ENCODE data around the gene RBP2.

Gene RBP2

DNA sequence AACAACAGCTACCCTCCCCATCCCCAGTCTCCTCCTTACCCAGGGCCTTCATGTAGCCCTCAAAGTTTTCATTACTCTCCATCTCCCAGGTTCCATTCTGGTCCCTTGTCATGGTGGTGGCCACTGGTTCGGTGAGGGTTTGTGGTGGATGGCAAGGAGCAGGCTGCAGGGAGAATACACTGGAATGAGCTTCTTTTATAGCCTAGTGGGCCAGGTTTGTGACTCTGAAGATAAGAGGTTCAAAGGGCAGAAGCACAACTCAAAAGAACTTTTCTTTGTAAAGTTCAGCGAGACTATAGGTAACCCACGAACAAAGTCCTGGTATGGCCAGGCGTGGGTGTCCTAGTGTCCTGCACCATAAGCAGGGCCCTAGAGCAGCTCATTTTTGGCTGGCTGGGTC is at the start of gene RBP2:
RBP2 (minus strand) TSS at position 169 of the 400 bp plus-strand sequence; CDS start at position 112, 57 bp downstream.
- no peaks in the 10 kb centered on the region for H3K27me3 ChIP-seq (ENCODE audit: insufficient read depth, low read depth)
- no peak within 1 kb of the TSS for H3K27ac ChIP-seq
- H3K4me2 ChIP-seq = no peak within 1 kb of the TSS
- H3K79me2 ChIP-seq (ENCODE audit: insufficient read depth, low read depth) = no peaks in the 10 kb centered on the region
- H3K4me3 ChIP-seq (IDR thresholded peaks at IDR 0.05; ENCODE audit: insufficient read depth, low read depth, low read length) = no peak within 1 kb of the TSS
- H3K4me1 ChIP-seq (ENCODE audit: low read depth, poor library complexity, severe bottlenecking) = peaks cover 31% of the 10 kb centered on the region
- no peak for TF ChIP-seq CTCF (conservative IDR thresholded peaks at IDR 0.05; ENCODE audit: low read depth, low read length)
- no peak within 1 kb of the TSS for H3K9ac ChIP-seq
- H2AFZ ChIP-seq (ENCODE audit: low read depth) = no peak within 1 kb of the TSS
- H4K20me1 ChIP-seq (ENCODE audit: insufficient read depth) = no peaks in the 10 kb centered on the region
- H3K36me3 ChIP-seq (ENCODE audit: insufficient read depth) = no peaks in the 10 kb centered on the region

GRCh38 chr3:139524841-139525636 is 48.7 kb upstream of the RBP2 start:
- peaks cover 24% of the 10 kb centered on the region for H3K4me1 ChIP-seq (ENCODE audit: low read depth, poor library complexity, severe bottlenecking)
- H3K79me2 ChIP-seq (ENCODE audit: insufficient read depth, low read depth) = no peaks in the 10 kb centered on the region
- H3K9ac ChIP-seq = no peak overlapping the region
- no peak overlapping the region for H2AFZ ChIP-seq (ENCODE audit: low read depth)
- H3K27me3 ChIP-seq (ENCODE audit: insufficient read depth, low read depth) = no peaks in the 10 kb centered on the region
- H4K20me1 ChIP-seq (ENCODE audit: insufficient read depth) = no peaks in the 10 kb centered on the region
- H3K4me3 ChIP-seq (IDR thresholded peaks at IDR 0.05; ENCODE audit: insufficient read depth, low read depth, low read length) = no peak overlapping the region
- no peaks in the 10 kb centered on the region; the same call in 1 of the 2 replicates for H3K36me3 ChIP-seq (ENCODE audit: insufficient read depth)
- no peak overlapping the region for H3K27ac ChIP-seq
- H3K4me2 ChIP-seq = no peak overlapping the region
- no peak for TF ChIP-seq CTCF (conservative IDR thresholded peaks at IDR 0.05; ENCODE audit: low read depth, low read length)

GRCh38 chr3:139523718-139524117 is 47.4 kb upstream of the RBP2 start:
- H3K27ac ChIP-seq = no peak overlapping the region
- TF ChIP-seq CTCF (conservative IDR thresholded peaks at IDR 0.05; ENCODE audit: low read depth, low read length) = no peak

DNA sequence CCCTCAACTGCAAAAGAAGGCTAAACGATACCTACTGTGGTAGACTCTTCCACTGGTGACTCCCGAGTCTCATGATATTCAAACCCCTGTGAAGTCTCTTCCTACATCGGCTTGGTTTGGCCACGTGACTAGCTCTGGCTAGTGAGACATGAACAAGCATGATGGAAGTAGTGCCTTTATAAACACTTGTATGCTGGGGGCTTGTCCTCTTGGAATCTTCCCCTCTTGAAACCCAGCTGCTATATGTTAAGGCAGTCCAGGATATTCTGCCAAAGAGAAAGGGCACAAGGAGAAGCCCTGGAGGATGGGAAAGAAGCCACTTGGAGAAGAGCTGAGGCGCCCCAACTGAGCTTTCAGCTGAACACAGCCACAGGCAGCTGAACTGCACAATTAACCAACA is 46.9 kb upstream of the RBP2 start:
- peaks cover 26% of the 10 kb centered on the region for H3K4me1 ChIP-seq (ENCODE audit: low read depth, poor library complexity, severe bottlenecking)
- no peak overlapping the region for H3K9ac ChIP-seq
- no peak for TF ChIP-seq CTCF (conservative IDR thresholded peaks at IDR 0.05; ENCODE audit: low read depth, low read length)
- H4K20me1 ChIP-seq (ENCODE audit: insufficient read depth) = no peaks in the 10 kb centered on the region
- no peaks in the 10 kb centered on the region for H3K27me3 ChIP-seq (ENCODE audit: insufficient read depth, low read depth)
- H3K36me3 ChIP-seq (ENCODE audit: insufficient read depth) = no peaks in the 10 kb centered on the region; the same call in 1 of the 2 replicates
- H3K4me2 ChIP-seq = no peak overlapping the region
- H3K4me3 ChIP-seq (IDR thresholded peaks at IDR 0.05; ENCODE audit: insufficient read depth, low read depth, low read length) = no peak overlapping the region
- no peaks in the 10 kb centered on the region for H3K79me2 ChIP-seq (ENCODE audit: insufficient read depth, low read depth)
- H2AFZ ChIP-seq (ENCODE audit: low read depth) = no peak overlapping the region
- no peak overlapping the region for H3K27ac ChIP-seq

More at GRCh38 chr3:139523718-139524117, 47.4 kb upstream of the RBP2 start:
- no peaks in the 10 kb centered on the region; the same call in 1 of the 2 replicates for H3K36me3 ChIP-seq (ENCODE audit: insufficient read depth)
- H3K79me2 ChIP-seq (ENCODE audit: insufficient read depth, low read depth) = no peaks in the 10 kb centered on the region
- no peak overlapping the region for H2AFZ ChIP-seq (ENCODE audit: low read depth)
- H3K4me3 ChIP-seq (IDR thresholded peaks at IDR 0.05; ENCODE audit: insufficient read depth, low read depth, low read length) = no peak overlapping the region
- H3K9ac ChIP-seq = no peak overlapping the region
- no peak overlapping the region for H3K4me2 ChIP-seq
- peaks cover 26% of the 10 kb centered on the region for H3K4me1 ChIP-seq (ENCODE audit: low read depth, poor library complexity, severe bottlenecking)
- H3K27me3 ChIP-seq (ENCODE audit: insufficient read depth, low read depth) = no peaks in the 10 kb centered on the region
- H4K20me1 ChIP-seq (ENCODE audit: insufficient read depth) = no peaks in the 10 kb centered on the region

Measured in KMS-11 (cell line).